ENCODE results near the gene FAM180A. TPM values are rescaled to one million over a fixed set of nuclear protein-coding genes. Genes with fewer than 3 reads are reported as not detected.

The FAM180A gene
- total and polyA plus RNA-seq, 2 experiments from 2014 or later, result not detected

- Histone ChIP-seq H3K4me1 (ENCODE audit: insufficient read depth) (peaks cover 3% of the 10 kb centered on the region; the same call in 1 of the 2 replicates), H4K20me1 (replicated peaks; ENCODE audit: insufficient read depth) (peaks cover 5% of the 10 kb centered on the region; the same call in 1 of the 2 replicates), H3K36me3 (ENCODE audit: insufficient read depth) (no peaks in the 10 kb centered on the region), H3K9me2 (ENCODE audit: insufficient read depth) (no peaks in the 10 kb centered on the region), H3K4me3 (no peak overlapping the region), H3K27me3 (ENCODE audit: insufficient read depth) (no peaks in the 10 kb centered on the region), H3K79me2 (replicated peaks; ENCODE audit: insufficient read depth) (no peaks in the 10 kb centered on the region), H3K4me2 (no peak overlapping the region), H3F3A (replicated peaks; ENCODE audit: low read depth) (no peaks in the 10 kb centered on the region), H2AFZ (no peak overlapping the region), H3K27ac (ENCODE audit: low read depth) (no peak overlapping the region)
- no peak for TF ChIP-seq ZNF462 (CRISPR knock-in tag; IDR thresholded peaks at IDR 0.05)
- no peak for TF ChIP-seq POLR2AphosphoS5 (IDR thresholded peaks at IDR 0.05; ENCODE audit: low read depth)
- DNase-seq (ENCODE audit: low spot score), result no peak
- Mint-ChIP-seq H3K27me3 (ENCODE audit: insufficient read depth, low read depth, poor library complexity) (peaks cover 6% of the 10 kb centered on the region), H3K27ac (no peak overlapping the region), H3K9me3 (no peaks in the 10 kb centered on the region), H3K4me3 (no peak overlapping the region), H3K36me3 (ENCODE audit: low read depth) (peaks cover 5% of the 10 kb centered on the region; the same call in 1 of the 3 replicates), H3K4me1 (peaks cover 8% of the 10 kb centered on the region; the same call in 2 of the 3 replicates)
- no peak for ATAC-seq
These were observed 63.1 kb downstream of the FAM180A start for GRCh38 chr7:135685306-135686084.

GRCh38 chr7:135684699-135685098 lies 63.9 kb downstream of the FAM180A start:
- Histone ChIP-seq H3K27ac (ENCODE audit: low read depth) (no peak overlapping the region), H3K4me2 (no peak overlapping the region), H3F3A (replicated peaks; ENCODE audit: low read depth) (no peaks in the 10 kb centered on the region), H3K4me1 (ENCODE audit: insufficient read depth) (peaks cover 3% of the 10 kb centered on the region; the same call in 1 of the 2 replicates), H3K79me2 (replicated peaks; ENCODE audit: insufficient read depth) (no peaks in the 10 kb centered on the region), H2AFZ (no peak overlapping the region), H3K27me3 (ENCODE audit: insufficient read depth) (no peaks in the 10 kb centered on the region), H3K4me3 (no peak overlapping the region), H4K20me1 (replicated peaks; ENCODE audit: insufficient read depth) (peaks cover 3% of the 10 kb centered on the region; the same call in 1 of the 2 replicates), H3K36me3 (ENCODE audit: insufficient read depth) (no peaks in the 10 kb centered on the region), H3K9me2 (ENCODE audit: insufficient read depth) (no peaks in the 10 kb centered on the region)
- no peak for DNase-seq (ENCODE audit: low spot score)
- Mint-ChIP-seq H3K36me3 (ENCODE audit: low read depth) (peaks cover 5% of the 10 kb centered on the region; the same call in 1 of the 3 replicates), H3K27ac (no peak overlapping the region), H3K4me3 (no peak overlapping the region), H3K9me3 (no peaks in the 10 kb centered on the region), H3K27me3 (ENCODE audit: insufficient read depth, low read depth, poor library complexity) (peaks cover 6% of the 10 kb centered on the region), H3K4me1 (peaks cover 8% of the 10 kb centered on the region; the same call in 2 of the 3 replicates)
- ATAC-seq, result no peak
- TF ChIP-seq EZH2 (IDR thresholded peaks at IDR 0.05; ENCODE audit: low read depth, unreplicated experiment) (no peak), ZNF114 (CRISPR knock-in tag; IDR thresholded peaks at IDR 0.05) (no peak), EZH2phosphoT487 (IDR thresholded peaks at IDR 0.05; ENCODE audit: unreplicated experiment) (no peak), NANOG (IDR thresholded peaks at IDR 0.05; ENCODE audit: borderline replicate concordance) (no peak), ZNF331 (CRISPR knock-in tag; IDR thresholded peaks at IDR 0.05; ENCODE audit: low read depth) (no peak), STAT1 (IDR thresholded peaks at IDR 0.05; ENCODE audit: unreplicated experiment) (no peak), JUNB (IDR thresholded peaks at IDR 0.05; ENCODE audit: unreplicated experiment) (no peak), ETS1 (IDR thresholded peaks at IDR 0.05) (no peak), CREB1 (CRISPR knock-in tag; IDR thresholded peaks at IDR 0.05; ENCODE audit: low read depth) (no peak)
- TF ChIP-seq, protein P1, sequence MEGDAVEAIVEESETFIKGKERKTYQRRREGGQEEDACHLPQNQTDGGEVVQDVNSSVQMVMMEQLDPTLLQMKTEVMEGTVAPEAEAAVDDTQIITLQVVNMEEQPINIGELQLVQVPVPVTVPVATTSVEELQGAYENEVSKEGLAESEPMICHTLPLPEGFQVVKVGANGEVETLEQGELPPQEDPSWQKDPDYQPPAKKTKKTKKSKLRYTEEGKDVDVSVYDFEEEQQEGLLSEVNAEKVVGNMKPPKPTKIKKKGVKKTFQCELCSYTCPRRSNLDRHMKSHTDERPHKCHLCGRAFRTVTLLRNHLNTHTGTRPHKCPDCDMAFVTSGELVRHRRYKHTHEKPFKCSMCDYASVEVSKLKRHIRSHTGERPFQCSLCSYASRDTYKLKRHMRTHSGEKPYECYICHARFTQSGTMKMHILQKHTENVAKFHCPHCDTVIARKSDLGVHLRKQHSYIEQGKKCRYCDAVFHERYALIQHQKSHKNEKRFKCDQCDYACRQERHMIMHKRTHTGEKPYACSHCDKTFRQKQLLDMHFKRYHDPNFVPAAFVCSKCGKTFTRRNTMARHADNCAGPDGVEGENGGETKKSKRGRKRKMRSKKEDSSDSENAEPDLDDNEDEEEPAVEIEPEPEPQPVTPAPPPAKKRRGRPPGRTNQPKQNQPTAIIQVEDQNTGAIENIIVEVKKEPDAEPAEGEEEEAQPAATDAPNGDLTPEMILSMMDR (conservative IDR thresholded peaks at IDR 0.05; ENCODE audit: low read depth in 2 of 2), result no peak
